H9 (cell line): ENCODE data around the gene AKAP7. TPM values are rescaled to one million over a fixed set of nuclear protein-coding genes. Genes with fewer than 3 reads are reported as not detected.

Experiments
- DNase-seq: peaks from one replicate; pipeline ENCODE4 v3.0.0-alpha.2; 2017
- H2AFZ ChIP-seq: one replicate; pipeline ENCODE4 v1.6.1; 2013; ENCODE audit warnings: mild to moderate bottlenecking, low read length, control low read depth, moderate library complexity
- H2AK5ac ChIP-seq: 2 replicates; pipeline ENCODE4 v1.6.1; 2013; ENCODE audit warnings: low read length, control low read depth, mixed read lengths; ENCODE audit not compliant: insufficient read length
- H2BK120ac ChIP-seq: one replicate; pipeline ENCODE4 v1.6.1; 2013; ENCODE audit warnings: low read depth, mild to moderate bottlenecking, low read length, control low read depth, inconsistent platforms; ENCODE audit not compliant: poor library complexity, severe bottlenecking
- H2BK12ac ChIP-seq: 2 replicates; pipeline ENCODE4 v1.6.1; 2013; ENCODE audit warnings: low read length, control low read depth, mixed read lengths, low read depth; ENCODE audit not compliant: insufficient read length
- H2BK15ac ChIP-seq: 2 replicates; pipeline ENCODE4 v1.6.1; 2013; ENCODE audit warnings: low read depth, low read length, control low read depth
- H2BK20ac ChIP-seq: one replicate; pipeline ENCODE4 v1.6.1; 2013; ENCODE audit warnings: low read depth, mild to moderate bottlenecking, low read length, control low read depth, inconsistent platforms; ENCODE audit not compliant: poor library complexity, severe bottlenecking
- H2BK5ac ChIP-seq: 2 replicates; pipeline ENCODE4 v1.6.1; 2013; ENCODE audit warnings: low read length, control low read depth, mixed read lengths; ENCODE audit not compliant: insufficient read length
- H3K14ac ChIP-seq: 2 replicates; pipeline ENCODE4 v1.6.1; 2013; ENCODE audit warnings: low read length, control low read depth; ENCODE audit not compliant: insufficient read depth
- H3K18ac ChIP-seq: 2 replicates; pipeline ENCODE4 v1.6.1; 2013; ENCODE audit warnings: low read depth, mild to moderate bottlenecking, mixed read lengths, low read length, control low read depth; ENCODE audit not compliant: insufficient read length
- H3K23ac ChIP-seq: 2 replicates; pipeline ENCODE4 v1.6.1; 2013; ENCODE audit warnings: low read length, control low read depth, mixed read lengths, low read depth; ENCODE audit not compliant: insufficient read length
- H3K23me2 ChIP-seq: 2 replicates; pipeline ENCODE4 v1.6.1; 2013; ENCODE audit warnings: low read depth, mild to moderate bottlenecking, mixed read lengths, low read length, control low read depth; ENCODE audit not compliant: insufficient read length, poor library complexity, severe bottlenecking
- H3K27ac ChIP-seq: 2 replicates; pipeline ENCODE4 v1.5.1; 2013; ENCODE audit warnings: low read length, control low read depth, mixed read lengths, low read depth; ENCODE audit not compliant: insufficient read length
- H3K27me3 ChIP-seq: 2 replicates; pipeline ENCODE4 v1.6.1; 2013; ENCODE audit warnings: low read length, control low read depth, inconsistent platforms; ENCODE audit not compliant: insufficient read depth
- H3K4ac ChIP-seq: 2 replicates; pipeline ENCODE4 v1.6.1; 2013; ENCODE audit warnings: low read depth, mild to moderate bottlenecking, control low read depth, inconsistent platforms, low read length, moderate library complexity
- H3K4me1 ChIP-seq: 2 replicates; pipeline ENCODE4 v1.6.1; 2013; ENCODE audit warnings: low read length, control low read depth, inconsistent platforms; ENCODE audit not compliant: insufficient read depth
- H3K4me2 ChIP-seq: 2 replicates; pipeline ENCODE4 v1.6.1; 2013; ENCODE audit warnings: low read length, control low read depth, mixed read lengths; ENCODE audit not compliant: insufficient read length, insufficient read depth
- H3K56ac ChIP-seq: 2 replicates; pipeline ENCODE4 v1.6.1; 2013; ENCODE audit warnings: low read depth, mild to moderate bottlenecking, mixed read lengths, low read length, control low read depth; ENCODE audit not compliant: insufficient read length
- H3K79me1 ChIP-seq: 2 replicates; pipeline ENCODE4 v1.6.1; 2013; ENCODE audit warnings: low read depth, mild to moderate bottlenecking, moderate library complexity, low read length, control low read depth, inconsistent platforms; ENCODE audit not compliant: insufficient read depth, poor library complexity, severe bottlenecking
- H3K79me2 ChIP-seq: 2 replicates; pipeline ENCODE4 v1.6.1; 2013; ENCODE audit warnings: low read length, control low read depth, inconsistent platforms; ENCODE audit not compliant: insufficient read depth
- H3K9ac ChIP-seq: 2 replicates; pipeline ENCODE4 v1.6.1; 2013; ENCODE audit warnings: low read length, control low read depth, mixed read lengths; ENCODE audit not compliant: insufficient read length; ENCODE audit errors: extremely low read depth
- H3K9me3 ChIP-seq: one replicate; pipeline ENCODE4 v1.6.1; 2013; ENCODE audit warnings: low read depth, low read length, inconsistent platforms; ENCODE audit not compliant: control insufficient read depth
- H3T11ph ChIP-seq: one replicate; pipeline ENCODE4 v1.6.1; 2013; ENCODE audit warnings: mild to moderate bottlenecking, low read length, control low read depth, inconsistent platforms
- H4K20me1 ChIP-seq: one replicate; pipeline ENCODE4 v1.6.1; 2013; ENCODE audit not compliant: control insufficient read depth, insufficient read length, insufficient read depth
- H4K5ac ChIP-seq: 2 replicates; pipeline ENCODE4 v1.6.1; 2013; ENCODE audit warnings: low read depth, mild to moderate bottlenecking, mixed read lengths, low read length, control low read depth; ENCODE audit not compliant: insufficient read length
- H4K8ac ChIP-seq: replicated peaks from 2 replicates; pipeline ENCODE4 v1.6.1; 2013; ENCODE audit warnings: low read length, control low read depth, mixed read lengths, low read depth; ENCODE audit not compliant: insufficient read length
- H4K91ac ChIP-seq: 2 replicates; pipeline ENCODE4 v1.6.1; 2013; ENCODE audit warnings: low read depth, mild to moderate bottlenecking, moderate library complexity, mixed read lengths, low read length, control low read depth; ENCODE audit not compliant: insufficient read length
- H3K27ac Mint-ChIP-seq, 3 experiments: 2 replicates in 2 of 3; 3 replicates in 1 of 3; pipeline ENCODE4 v1.8.0; 2020 to 2021; ENCODE audit warnings: mixed read lengths in 3 of 3, mild to moderate bottlenecking in 1 of 3, moderate library complexity in 1 of 3
- H3K27me3 Mint-ChIP-seq: 2 replicates; pipeline ENCODE4 v1.8.0; 2021; ENCODE audit warnings: low read depth, mild to moderate bottlenecking, moderate library complexity, mixed read lengths
- H3K36me3 Mint-ChIP-seq, 3 experiments: 2 replicates in 2 of 3; 3 replicates in 1 of 3; pipeline ENCODE4 v1.8.0; 2020 to 2021; ENCODE audit warnings: low read depth in 3 of 3, mixed read lengths in 3 of 3; ENCODE audit not compliant: insufficient read depth in 1 of 3
- H3K4me1 Mint-ChIP-seq, 2 experiments: 2 replicates each; pipeline ENCODE4 v1.8.0; 2020; ENCODE audit warnings: mixed read lengths in 2 of 2
- H3K4me3 Mint-ChIP-seq, 2 experiments: 2 replicates in 1 of 2; 3 replicates in 1 of 2; pipeline ENCODE4 v1.8.0; 2020 to 2021; ENCODE audit warnings: mild to moderate bottlenecking in 2 of 2, mixed read lengths in 2 of 2, moderate library complexity in 1 of 2
- H3K9me3 Mint-ChIP-seq, 2 experiments: 2 replicates in 1 of 2; 3 replicates in 1 of 2; pipeline ENCODE4 v1.8.0; 2020; ENCODE audit warnings: mild to moderate bottlenecking in 2 of 2, mixed read lengths in 2 of 2, moderate library complexity in 1 of 2
- CTCF ChIP-seq: fragments of 200-600 bp; sonication (generic); conservative IDR thresholded peaks from 3 replicates; pipeline ENCODE4 v1.8.0; 2021; ENCODE audit warnings: antibody characterized with exemption, mild to moderate bottlenecking
- WGBS: extraction: QIAGEN DNeasy Blood & Tissue Kit; methylation state at CpG from one replicate; pipeline ENCODE4 v1.1.7; 2013; ENCODE audit warnings: missing lambda C conversion rate, low lambda C conversion rate, mixed read lengths; ENCODE audit not compliant: insufficient read length; ENCODE audit errors: extremely low coverage; 5-methylcytosine and 5-hydroxymethylcytosine counted together
- total RNA-seq: library from RNA; stranded (reverse); gene quantifications from 2 replicates; pipeline ENCODE4 v1.2.1, GENCODE V29; 2021

Gene AKAP7
- total RNA-seq, 1 experiment from 2014 or later, result 9.8 TPM

DNA sequence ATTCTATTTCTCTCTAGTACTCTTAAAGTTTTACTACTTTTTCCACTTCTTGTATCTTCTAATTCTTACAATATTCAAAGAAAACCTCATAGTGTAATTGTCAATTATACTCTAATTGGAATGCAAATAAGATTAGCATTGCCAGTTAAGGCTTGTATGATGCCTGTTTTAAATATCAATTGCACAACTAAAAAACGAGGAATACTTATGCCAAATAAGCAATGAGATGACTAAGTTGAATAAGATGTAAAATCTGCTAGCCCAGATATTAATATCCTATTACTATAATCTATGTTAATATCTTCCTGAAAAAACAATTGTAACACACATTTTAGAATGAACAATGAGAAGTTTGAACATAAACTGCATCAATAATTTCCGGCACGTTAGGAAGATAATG lies 13.3 kb upstream of the AKAP7 start:
- H3K4ac ChIP-seq, result no peak overlapping the region
- H2BK20ac ChIP-seq, result no peak overlapping the region
- WGBS, result no CpG with 5 or more reads among the region's 3 CpGs
- H3K9me3 Mint-ChIP-seq, result peaks cover 4 to 8% of the 10 kb centered on the region in 2 experiments; a peak in 4 of 5 replicates
- no peak overlapping the region for H3K18ac ChIP-seq
- H3K9ac ChIP-seq, result no peak overlapping the region
- H2BK12ac ChIP-seq, result no peak overlapping the region
- H3T11ph ChIP-seq, result no peak overlapping the region
- H2BK120ac ChIP-seq, result no peak overlapping the region
- H3K23ac ChIP-seq, result no peak overlapping the region
- H2BK15ac ChIP-seq, result no peak overlapping the region
- no peaks in the 10 kb centered on the region for H3K79me1 ChIP-seq
- H2AFZ ChIP-seq, result no peak overlapping the region
- no peaks in the 10 kb centered on the region for H4K20me1 ChIP-seq
- no peaks in the 10 kb centered on the region for H3K27me3 ChIP-seq
- H3K4me3 Mint-ChIP-seq, result no peak overlapping the region
- no peak for TF ChIP-seq CTCF
- H2BK5ac ChIP-seq, result no peak overlapping the region
- H4K5ac ChIP-seq, result no peak overlapping the region
- no peaks in the 10 kb centered on the region for H3K79me2 ChIP-seq
- H3K36me3 Mint-ChIP-seq, result peaks cover 0 to 3% (median 1%) of the 10 kb centered on the region in 3 experiments; a peak in 3 of 7 replicates
- no peak overlapping the region for H3K56ac ChIP-seq
- no peaks in the 10 kb centered on the region for H3K4me1 ChIP-seq
- no peaks in the 10 kb centered on the region for H3K9me3 ChIP-seq
- H3K14ac ChIP-seq, result no peak overlapping the region
- DNase-seq, result no peak
- H4K91ac ChIP-seq, result no peak overlapping the region
- H3K4me1 Mint-ChIP-seq, result peaks cover 4 to 7% of the 10 kb centered on the region in 2 experiments; a peak in 1 of 4 replicates
- no peak overlapping the region for H3K4me2 ChIP-seq
- no peak overlapping the region for H4K8ac ChIP-seq
- no peak overlapping the region for H3K27ac Mint-ChIP-seq
- H2AK5ac ChIP-seq, result no peak overlapping the region
- H3K27me3 Mint-ChIP-seq, result no peaks in the 10 kb centered on the region
- H3K27ac ChIP-seq, result no peak overlapping the region
- H3K23me2 ChIP-seq, result no peaks in the 10 kb centered on the region
